ENCODE results near the gene OR14A16.

Gene OR14A16

DNA sequence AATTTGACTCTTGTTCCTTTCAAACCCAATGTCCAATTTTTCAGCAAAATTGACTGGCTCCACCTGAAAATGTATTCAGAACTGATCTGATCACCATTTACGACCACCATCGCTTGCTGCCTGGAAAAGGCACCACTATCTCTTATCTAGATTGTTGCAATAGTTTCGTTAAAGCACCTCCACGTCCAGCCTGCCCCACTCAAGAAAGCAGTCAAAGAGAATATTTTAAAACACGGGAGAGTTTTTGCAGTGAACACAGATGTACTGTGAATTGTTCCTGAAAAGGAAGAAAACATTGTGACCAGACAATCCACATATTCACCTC lies 21.7 kb upstream of the OR14A16 start (continued):
- no peak for TF ChIP-seq PPARA (CRISPR knock-in tag; IDR thresholded peaks at IDR 0.05; ENCODE audit: borderline replicate concordance)
- TF ChIP-seq POU6F1 (CRISPR knock-in tag; IDR thresholded peaks at IDR 0.05; ENCODE audit: borderline replicate concordance, low read depth) = no peak
- TF ChIP-seq CSDC2 (CRISPR knock-in tag; IDR thresholded peaks at IDR 0.05) = no peak
- TF ChIP-seq BACH2 (CRISPR knock-in tag; IDR thresholded peaks at IDR 0.05; ENCODE audit: borderline replicate concordance) = no peak
- TF ChIP-seq, protein P1, sequence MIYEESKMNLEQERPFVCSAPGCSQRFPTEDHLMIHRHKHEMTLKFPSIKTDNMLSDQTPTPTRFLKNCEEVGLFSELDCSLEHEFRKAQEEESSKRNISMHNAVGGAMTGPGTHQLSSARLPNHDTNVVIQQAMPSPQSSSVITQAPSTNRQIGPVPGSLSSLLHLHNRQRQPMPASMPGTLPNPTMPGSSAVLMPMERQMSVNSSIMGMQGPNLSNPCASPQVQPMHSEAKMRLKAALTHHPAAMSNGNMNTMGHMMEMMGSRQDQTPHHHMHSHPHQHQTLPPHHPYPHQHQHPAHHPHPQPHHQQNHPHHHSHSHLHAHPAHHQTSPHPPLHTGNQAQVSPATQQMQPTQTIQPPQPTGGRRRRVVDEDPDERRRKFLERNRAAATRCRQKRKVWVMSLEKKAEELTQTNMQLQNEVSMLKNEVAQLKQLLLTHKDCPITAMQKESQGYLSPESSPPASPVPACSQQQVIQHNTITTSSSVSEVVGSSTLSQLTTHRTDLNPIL (CRISPR knock-in tag; IDR thresholded peaks at IDR 0.05; ENCODE audit: low read depth) = no peak

- TF ChIP-seq RARB (CRISPR knock-in tag; IDR thresholded peaks at IDR 0.05) = no peak
- no peak for TF ChIP-seq TCF4 (CRISPR knock-in tag; IDR thresholded peaks at IDR 0.05; ENCODE audit: borderline replicate concordance)
- TF ChIP-seq ZFP3 (CRISPR knock-in tag; IDR thresholded peaks at IDR 0.05) = no peak
- no peak for TF ChIP-seq OSR1 (CRISPR knock-in tag; IDR thresholded peaks at IDR 0.05)
- no peak for TF ChIP-seq CSRNP3 (CRISPR knock-in tag; IDR thresholded peaks at IDR 0.05)
- no peak for TF ChIP-seq SNAI2 (CRISPR knock-in tag; IDR thresholded peaks at IDR 0.05)
- TF ChIP-seq TSHZ2 (CRISPR knock-in tag; IDR thresholded peaks at IDR 0.05) = no peak
- TF ChIP-seq CSDC2 (CRISPR knock-in tag; IDR thresholded peaks at IDR 0.05) = no peak
- TF ChIP-seq ZFP30 (CRISPR knock-in tag; IDR thresholded peaks at IDR 0.05) = no peak
- no peak for TF ChIP-seq PATZ1 (CRISPR knock-in tag; IDR thresholded peaks at IDR 0.05; ENCODE audit: borderline replicate concordance)
- TF ChIP-seq ZNF70 (CRISPR knock-in tag; IDR thresholded peaks at IDR 0.05) = no peak
- TF ChIP-seq ARNTL (CRISPR knock-in tag; IDR thresholded peaks at IDR 0.05; ENCODE audit: borderline replicate concordance, low read depth) = no peak
- ATAC-seq = no peak
Observed at GRCh38 chr1:247845011-247845692, 21.2 kb upstream of the OR14A16 start.

GRCh38 chr1:247843411-247843810 lies 19.5 kb upstream of the OR14A16 start:
- TF ChIP-seq POU6F1 (CRISPR knock-in tag; IDR thresholded peaks at IDR 0.05; ENCODE audit: borderline replicate concordance, low read depth) = no peak
- TF ChIP-seq ZNF70 (CRISPR knock-in tag; IDR thresholded peaks at IDR 0.05) = no peak
- no peak for TF ChIP-seq GLIS3 (CRISPR knock-in tag; IDR thresholded peaks at IDR 0.05)
- no peak for TF ChIP-seq RARB (CRISPR knock-in tag; IDR thresholded peaks at IDR 0.05)

More at GRCh38 chr1:247843411-247843810, 19.5 kb upstream of the OR14A16 start:
- ATAC-seq = no peak

All from SK-N-SH treated with all-trans-retinoic acid at 6 μM for 48 hours (cell line).